ENCODE data around the gene CELF2.

DNA sequence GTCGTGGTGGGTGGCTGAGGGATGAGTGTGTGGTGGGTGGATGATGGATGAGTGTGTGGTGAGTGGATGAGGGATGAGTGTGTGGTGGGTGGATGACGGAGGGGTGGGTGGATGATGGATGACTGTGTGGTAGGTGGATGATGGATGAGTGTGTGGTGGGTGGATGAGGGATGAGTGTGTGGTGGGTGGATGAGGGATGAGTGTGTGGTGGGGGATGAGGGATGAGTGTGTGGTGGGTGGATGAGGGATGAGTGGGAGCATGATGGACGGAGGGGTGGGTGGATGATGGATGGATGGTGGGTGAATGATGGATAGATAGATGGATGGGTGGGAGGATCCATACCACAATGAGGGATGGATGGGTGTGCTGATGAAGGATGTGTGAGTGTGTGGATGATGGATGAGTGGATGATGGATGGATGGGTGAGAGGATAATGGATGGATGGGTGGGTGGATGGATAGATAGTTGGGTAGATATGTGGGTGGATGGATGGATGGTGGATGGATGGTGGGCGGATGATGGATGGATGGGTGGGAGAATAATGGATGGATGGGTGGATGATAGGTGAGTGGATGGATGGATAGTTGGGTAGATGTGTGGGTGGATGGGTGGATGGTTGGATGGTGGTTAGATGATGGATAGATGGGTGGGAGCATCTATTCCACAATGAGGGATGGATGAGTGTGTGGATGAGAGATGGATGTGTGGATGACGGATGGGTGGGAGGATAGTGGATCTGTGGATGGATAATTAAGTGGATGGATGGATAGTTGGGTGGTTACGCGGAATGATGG lies 266.8 kb downstream of the CELF2 start:
- no peak for TF ChIP-seq POLR2A (IDR thresholded peaks at IDR 0.05)
- no peak for TF ChIP-seq CTCF (IDR thresholded peaks at IDR 0.05)
- TF ChIP-seq EP300 (IDR thresholded peaks at IDR 0.05), result no peak

Data from sigmoid colon (tissue), 4 donors.